Skeletal muscle tissue (tissue), 4 donors: ENCODE measurements around the gene CD109. TPM values are rescaled to one million over a fixed set of nuclear protein-coding genes. Genes with fewer than 3 reads are reported as not detected.
"Not testable (repeated sequence)": the region's sequence is repeated elsewhere in the genome, so short reads cannot be mapped to it uniquely, and the experiment has no call there.

Experiments used
- H3K27ac ChIP-seq: one replicate; pipeline ENCODE4 v1.7.0; 2013; ENCODE audit warnings: mild to moderate bottlenecking, low read depth, low read length, inconsistent platforms
- H3K27me3 ChIP-seq, 3 donors: one replicate each; pipeline ENCODE4 v1.7.0; 2013; ENCODE audit warnings: low read length in 3 of 3; ENCODE audit not compliant: control insufficient read depth in 3 of 3, insufficient read depth in 3 of 3
- H3K36me3 ChIP-seq, 3 donors: one replicate each; pipeline ENCODE4 v1.7.0; 2013; ENCODE audit warnings: low read length in 3 of 3; ENCODE audit not compliant: control insufficient read depth in 3 of 3, insufficient read depth in 3 of 3
- H3K4me1 ChIP-seq, 3 donors: one replicate each; pipeline ENCODE4 v1.7.0; 2013; ENCODE audit warnings: low read length in 3 of 3, mild to moderate bottlenecking in 3 of 3; ENCODE audit not compliant: control insufficient read depth in 3 of 3, insufficient read depth in 3 of 3
- H3K4me3 ChIP-seq, 3 donors: one replicate each; pipeline ENCODE4 v1.7.0; 2013; ENCODE audit warnings: low read length in 3 of 3
- H3K9ac ChIP-seq, 3 donors: one replicate each; pipeline ENCODE4 v1.7.0; 2013; ENCODE audit warnings: low read length in 3 of 3, mild to moderate bottlenecking in 3 of 3, moderate library complexity in 2 of 3, low read depth in 1 of 3
- H3K9me3 ChIP-seq, 3 donors: one replicate each; pipeline ENCODE4 v1.7.0; 2013; ENCODE audit warnings: low read length in 3 of 3; ENCODE audit not compliant: control insufficient read depth in 3 of 3
- total RNA-seq: library from RNA; depleted of rRNA; stranded (reverse); fragments of >200 nt; gene quantifications from one replicate; pipeline ENCODE4 v1.2.3, GENCODE V29; 2014
- donor health status: Osteomylitis.

Gene CD109
- total RNA-seq, 1 donor from 2014 or later: 19.3 TPM

DNA sequence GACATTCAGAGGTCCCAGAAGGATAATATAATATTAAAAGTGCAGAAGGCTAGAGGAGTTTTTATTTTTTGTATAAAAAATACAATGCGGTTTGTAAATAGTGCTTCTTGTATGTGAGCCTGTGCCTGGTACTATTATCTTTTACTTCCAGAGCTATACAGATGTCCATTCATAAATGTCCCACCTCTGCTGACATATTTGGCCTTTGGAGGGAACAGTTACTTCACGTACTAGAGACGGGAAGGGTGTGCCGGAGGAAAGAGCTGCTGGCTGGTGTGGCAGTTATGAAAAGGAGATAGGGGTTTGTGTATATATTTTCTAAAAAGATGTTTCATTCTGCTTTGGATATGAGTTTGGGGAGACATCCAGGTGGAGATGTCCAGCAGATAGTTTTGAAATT is 8.8 kb downstream of the CD109 start:
- H3K9ac ChIP-seq: no peak overlapping the region

DNA sequence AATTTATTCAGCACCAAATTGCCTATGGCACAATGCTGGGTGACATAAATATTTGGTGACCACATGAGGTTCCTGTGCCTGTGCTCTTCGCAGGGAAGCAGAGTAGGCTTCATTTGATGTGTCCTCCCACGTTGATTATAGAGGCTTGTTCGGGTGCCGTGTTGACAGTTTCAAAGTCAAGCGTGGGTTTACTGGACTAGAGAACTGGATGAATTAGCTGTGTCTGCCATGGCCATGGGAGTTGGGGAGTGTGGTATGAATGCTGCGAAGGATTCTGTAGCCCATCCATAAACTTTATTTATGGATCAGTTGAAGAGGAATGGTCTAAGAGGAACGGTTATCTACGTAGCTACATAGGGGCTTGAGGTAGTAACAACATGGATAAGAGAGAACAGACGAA is 11.0 kb downstream of the CD109 start:
- no peaks in the 10 kb centered on the region for H3K27me3 ChIP-seq
- no peak overlapping the region for H3K4me3 ChIP-seq
- no peaks in the 10 kb centered on the region for H3K4me1 ChIP-seq
- no peaks in the 10 kb centered on the region for H3K9me3 ChIP-seq
- H3K36me3 ChIP-seq: no peaks in the 10 kb centered on the region
- H3K9ac ChIP-seq: no peak overlapping the region
- H3K27ac ChIP-seq: no peak overlapping the region

More for the DNA sequence above, 8.8 kb downstream of the CD109 start:
- Histone ChIP-seq H3K4me1 (no peaks in the 10 kb centered on the region), H3K9me3 (no peaks in the 10 kb centered on the region), H3K36me3 (no peaks in the 10 kb centered on the region), H3K27me3 (no peaks in the 10 kb centered on the region), H3K27ac (no peak overlapping the region), H3K4me3 (no peak overlapping the region)

GRCh38 chr6:73710470-73710869 is 14.5 kb downstream of the CD109 start:
- no peak overlapping the region for H3K4me3 ChIP-seq
- H3K36me3 ChIP-seq: no peaks in the 10 kb centered on the region
- no peak overlapping the region for H3K27ac ChIP-seq
- H3K27me3 ChIP-seq: no peaks in the 10 kb centered on the region
- no peaks in the 10 kb centered on the region for H3K9me3 ChIP-seq
- H3K9ac ChIP-seq: no peak overlapping the region
- peaks cover 0 to 4% (median 0%) of the 10 kb centered on the region in 3 donors for H3K4me1 ChIP-seq

DNA sequence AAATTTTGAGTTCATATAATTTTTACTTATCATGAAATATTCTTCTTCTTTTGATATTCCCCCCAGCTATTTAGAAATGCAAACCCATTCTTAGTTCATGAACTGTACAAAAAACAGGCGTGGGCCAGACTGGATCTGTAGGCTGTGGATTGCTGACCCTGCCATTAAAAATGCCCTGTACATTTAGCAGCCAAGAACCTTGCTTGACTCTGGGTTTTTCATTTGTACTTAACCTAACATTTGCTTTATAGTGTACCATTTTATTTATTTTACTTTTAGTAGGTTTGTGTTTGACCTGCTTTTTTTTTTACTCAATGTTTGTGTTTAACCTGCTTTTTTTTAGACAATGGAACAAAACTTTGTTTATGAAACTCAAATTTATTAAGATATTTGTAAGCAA is 14.9 kb downstream of the CD109 start:
- Histone ChIP-seq H3K4me3 (no peak overlapping the region), H3K9ac (no peak overlapping the region), H3K27me3 (no peaks in the 10 kb centered on the region), H3K9me3 (no peaks in the 10 kb centered on the region), H3K4me1 (peaks cover 0 to 4% (median 0%) of the 10 kb centered on the region in 3 donors), H3K27ac (no peak overlapping the region), H3K36me3 (no peaks in the 10 kb centered on the region)

DNA sequence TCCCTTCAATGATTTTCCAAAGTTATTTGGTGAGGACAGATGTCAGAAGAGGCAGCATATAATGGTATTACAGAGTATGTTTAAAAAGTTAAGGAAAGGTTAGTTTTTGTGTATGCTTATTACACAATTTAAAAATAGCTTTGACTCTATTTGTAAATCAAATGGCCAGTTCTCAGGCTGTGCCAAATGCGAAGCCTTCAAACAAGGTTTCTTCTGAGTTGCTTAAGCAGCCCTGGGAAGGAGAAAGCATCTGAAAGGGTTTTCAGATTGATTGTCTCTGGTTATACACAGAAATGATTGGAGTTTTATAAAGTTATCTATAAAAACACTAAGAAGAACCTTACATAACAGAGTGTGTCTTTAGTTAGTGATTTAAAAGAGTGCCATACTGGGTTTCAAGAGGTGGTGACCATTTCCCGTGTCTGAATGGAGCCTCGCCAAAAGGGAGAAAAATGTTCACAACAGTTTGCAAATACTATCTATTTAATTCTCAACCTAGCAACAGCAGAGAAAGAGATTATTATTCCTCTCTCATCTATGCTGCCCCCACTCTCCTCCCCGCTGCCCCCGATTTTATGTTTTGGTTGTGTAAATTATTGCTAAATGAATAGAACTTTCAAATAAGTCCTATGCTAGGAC is 16.7 kb downstream of the CD109 start:
- no peaks in the 10 kb centered on the region for H3K36me3 ChIP-seq
- H3K27me3 ChIP-seq: no peaks in the 10 kb centered on the region
- H3K9me3 ChIP-seq: no peaks in the 10 kb centered on the region
- H3K27ac ChIP-seq: no peak overlapping the region
- H3K4me3 ChIP-seq: no peak overlapping the region
- peaks cover 0 to 4% (median 0%) of the 10 kb centered on the region in 3 donors for H3K4me1 ChIP-seq
- H3K9ac ChIP-seq: no peak overlapping the region

GRCh38 chr6:73713426-73714147 is 17.6 kb downstream of the CD109 start:
- H3K9ac ChIP-seq: no peak overlapping the region
- peak overlapping the region; percentile 45 for H3K27ac ChIP-seq
- no peaks in the 10 kb centered on the region for H3K9me3 ChIP-seq
- no peaks in the 10 kb centered on the region for H3K27me3 ChIP-seq
- H3K36me3 ChIP-seq: no peaks in the 10 kb centered on the region
- H3K4me1 ChIP-seq: peaks cover 0 to 4% (median 0%) of the 10 kb centered on the region in 3 donors
- H3K4me3 ChIP-seq: no peak overlapping the region

DNA sequence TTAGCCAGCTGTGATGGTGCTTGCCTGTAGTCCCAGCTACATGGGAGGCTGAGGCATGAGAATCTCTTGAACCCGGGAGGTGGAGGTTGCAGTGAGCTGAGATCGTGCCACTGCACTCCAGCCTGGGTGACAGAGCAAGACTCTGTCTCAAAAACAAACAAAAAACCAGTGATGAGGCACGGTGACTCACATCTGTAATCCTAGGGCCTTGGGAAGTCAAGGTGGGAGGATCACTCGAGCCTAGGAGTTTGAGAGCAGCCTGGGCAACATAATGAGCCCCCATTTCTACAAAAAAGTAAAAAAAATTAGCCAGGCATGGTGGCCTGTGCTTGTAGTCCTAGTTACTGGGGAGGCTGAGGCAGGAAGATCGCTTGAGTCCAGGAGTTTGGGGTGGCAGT is 19.1 kb downstream of the CD109 start:
- H3K9ac ChIP-seq, H3K4me3 ChIP-seq, H3K36me3 ChIP-seq, H3K9me3 ChIP-seq, H3K4me1 ChIP-seq, H3K27me3 ChIP-seq, H3K27ac ChIP-seq: not testable (repeated sequence)

DNA sequence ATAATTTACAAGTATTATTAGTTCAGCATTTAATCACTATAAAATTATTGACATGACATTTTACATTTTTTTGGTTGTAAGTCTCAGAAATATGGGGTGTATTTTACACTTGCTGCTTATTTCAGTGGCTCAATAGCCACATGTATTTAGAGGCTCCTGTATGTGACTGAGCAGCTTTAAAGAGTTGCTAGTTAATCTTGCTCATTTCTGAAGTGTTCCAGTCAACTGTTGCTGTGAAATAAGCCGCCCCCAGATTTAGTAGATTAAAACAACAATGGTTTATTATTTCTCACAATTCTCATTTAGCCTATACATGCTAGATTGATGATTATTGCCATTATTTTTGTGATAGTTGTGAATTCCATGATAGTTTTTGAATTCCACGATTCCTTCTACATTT is 23.0 kb downstream of the CD109 start:
- H3K27ac ChIP-seq: no peak overlapping the region
- H3K4me1 ChIP-seq: peaks cover 0 to 3% (median 0%) of the 10 kb centered on the region in 3 donors
- H3K9me3 ChIP-seq: no peaks in the 10 kb centered on the region
- H3K4me3 ChIP-seq: no peak overlapping the region
- no peaks in the 10 kb centered on the region for H3K36me3 ChIP-seq
- no peaks in the 10 kb centered on the region for H3K27me3 ChIP-seq
- H3K9ac ChIP-seq: no peak overlapping the region

DNA sequence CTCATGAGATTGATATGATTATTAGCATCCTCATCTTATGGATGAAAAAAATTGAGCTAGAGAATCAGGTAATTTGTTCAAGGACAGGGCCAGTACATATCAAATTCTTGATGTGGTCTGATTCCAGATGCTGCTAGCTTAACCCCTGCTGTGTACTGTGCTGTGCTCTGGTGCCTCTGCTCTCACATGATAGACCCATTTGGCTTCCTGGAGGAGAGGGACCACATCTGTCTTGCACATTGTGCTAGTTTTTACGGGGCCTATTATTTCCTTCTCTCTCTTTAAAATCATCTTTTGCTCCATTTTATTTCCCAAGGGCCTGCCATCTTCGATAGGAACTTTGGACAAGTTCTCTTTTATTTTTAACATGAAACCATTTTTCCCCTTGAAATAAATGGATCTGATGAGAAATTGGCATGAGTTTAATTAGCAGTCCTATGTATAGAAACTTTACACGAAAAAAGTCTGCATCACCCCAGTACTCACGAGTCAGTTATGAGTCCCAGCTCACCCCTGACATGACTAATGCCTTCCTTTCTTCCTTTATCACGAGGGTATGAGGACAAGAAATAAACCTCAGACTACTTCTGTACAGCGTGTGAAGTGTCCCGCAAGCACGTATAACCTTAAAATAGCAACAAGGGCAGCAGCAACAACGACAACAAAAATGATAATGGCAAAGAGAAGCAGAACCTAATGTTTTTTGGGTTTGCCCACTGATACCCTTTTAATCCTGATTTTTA is 26.5 kb downstream of the CD109 start:
- H3K4me3 ChIP-seq: no peak overlapping the region
- H3K4me1 ChIP-seq: no peaks in the 10 kb centered on the region
- no peaks in the 10 kb centered on the region for H3K27me3 ChIP-seq
- no peaks in the 10 kb centered on the region for H3K9me3 ChIP-seq
- no peak overlapping the region for H3K9ac ChIP-seq
- H3K36me3 ChIP-seq: no peaks in the 10 kb centered on the region
- no peak overlapping the region for H3K27ac ChIP-seq

- not testable (repeated sequence) for H3K36me3 ChIP-seq, H3K4me1 ChIP-seq, H3K9ac ChIP-seq, H3K4me3 ChIP-seq, H3K9me3 ChIP-seq, H3K27me3 ChIP-seq, H3K27ac ChIP-seq
Measured at GRCh38 chr6:73723480-73723879, 27.5 kb downstream of the CD109 start.
